ENCODE measurements around the gene GPHN.

DNA sequence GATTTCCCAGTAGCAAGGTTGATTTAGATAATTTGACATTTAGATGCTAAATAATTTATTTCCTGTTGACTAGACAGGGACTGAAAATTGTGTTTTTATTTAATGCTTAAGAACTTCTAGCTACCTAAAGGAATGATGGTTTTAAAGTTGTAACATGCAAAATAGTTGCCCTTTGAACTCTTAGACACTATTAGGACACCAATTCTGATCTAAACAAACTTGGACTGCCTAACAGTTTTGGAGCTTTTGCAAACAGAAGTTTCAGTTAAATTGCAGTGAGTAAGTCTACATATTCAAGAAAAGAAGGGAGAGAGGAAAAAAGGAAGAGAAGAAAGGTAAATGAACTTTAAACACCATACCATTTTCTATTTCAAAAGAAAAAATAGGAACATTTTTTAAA lies 492.0 kb downstream of the GPHN start:
- TF ChIP-seq POLR2AphosphoS5 (IDR thresholded peaks at IDR 0.05; ENCODE audit: low read depth, low read length) (no peak), POLR2A (IDR thresholded peaks at IDR 0.05; ENCODE audit: low read depth, low read length) (no peak), TAF1 (IDR thresholded peaks at IDR 0.05; ENCODE audit: borderline replicate concordance, low read depth, low read length) (no peak)
